WTC11 (cell line): ENCODE data around the gene PSEN1. TPM values are rescaled to one million over a fixed set of nuclear protein-coding genes. Genes with fewer than 3 reads are reported as not detected.

ENCODE experiments used
- total RNA-seq: library from RNA; stranded (reverse); gene quantifications from 3 replicates; pipeline ENCODE4 v1.2.3, GENCODE V29; 2021

PSEN1 gene
- total RNA-seq, 1 experiment from 2014 or later: 26.6 TPM

Other genes starting within 250 kb of the PSEN1 start
- 0.31 to 0.53 TPM (median 0.32 TPM) in 3 replicates for gene DPF3, start 242.4 kb upstream of the PSEN1 start, total RNA-seq
- gene DCAF4, start 210.0 kb upstream of the PSEN1 start, total RNA-seq: 17.4 to 19.6 TPM (median 18.8 TPM) in 3 replicates
- 10.8 to 12.8 TPM (median 12.2 TPM) in 3 replicates for gene ZFYVE1, start 109.4 kb upstream of the PSEN1 start, total RNA-seq
- 142 to 147 TPM (median 145 TPM) in 3 replicates for gene RBM25, start 78.0 kb upstream of the PSEN1 start, total RNA-seq
- 9.3 to 16.3 TPM (median 14.8 TPM) in 3 replicates for gene PAPLN, start 101.0 kb downstream of the PSEN1 start, total RNA-seq